ENCODE data around the gene FOXD2.
A peak's percentile ranks its signal among the peaks of the same experiment; 100 is the strongest.

Gene FOXD2

DNA sequence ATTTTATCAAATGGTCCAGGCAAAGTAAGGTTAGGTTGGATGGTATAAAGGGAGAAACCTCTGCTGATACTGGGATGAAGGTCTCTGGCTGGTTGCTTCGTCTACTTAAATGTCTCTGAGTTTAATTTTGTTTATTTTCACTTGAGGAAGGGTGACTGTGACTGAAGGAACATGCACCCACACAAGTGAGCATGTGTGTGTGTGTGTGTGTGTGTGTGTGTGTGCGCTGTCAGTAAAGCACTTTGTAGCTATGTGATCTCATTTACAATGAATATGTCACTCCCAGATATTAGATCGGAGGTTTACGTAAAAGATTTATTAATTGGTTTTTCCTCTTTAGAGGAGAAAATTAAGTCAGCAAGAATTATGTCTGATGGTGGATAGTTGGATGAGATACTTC lies 4.4 kb downstream of the FOXD2 start:
- no peak overlapping the region for H3K9ac ChIP-seq (ENCODE audit: low read depth, low read length)
- H3K36me3 ChIP-seq (ENCODE audit: insufficient read depth, low read length): no peaks in the 10 kb centered on the region
- H3K27me3 ChIP-seq (ENCODE audit: control insufficient read depth, insufficient read depth, low read length): peaks cover 82% of the 10 kb centered on the region
- peaks cover 9% of the 10 kb centered on the region for H3K4me1 ChIP-seq (ENCODE audit: control insufficient read depth, insufficient read depth, low read length)
- H3K9me3 ChIP-seq (replicated peaks; ENCODE audit: low read length): peaks cover 3% of the 10 kb centered on the region
- no peak overlapping the region for H3K4me2 ChIP-seq (ENCODE audit: low read length)
- H3K4me3 ChIP-seq (ENCODE audit: low read length): no peak overlapping the region

DNA sequence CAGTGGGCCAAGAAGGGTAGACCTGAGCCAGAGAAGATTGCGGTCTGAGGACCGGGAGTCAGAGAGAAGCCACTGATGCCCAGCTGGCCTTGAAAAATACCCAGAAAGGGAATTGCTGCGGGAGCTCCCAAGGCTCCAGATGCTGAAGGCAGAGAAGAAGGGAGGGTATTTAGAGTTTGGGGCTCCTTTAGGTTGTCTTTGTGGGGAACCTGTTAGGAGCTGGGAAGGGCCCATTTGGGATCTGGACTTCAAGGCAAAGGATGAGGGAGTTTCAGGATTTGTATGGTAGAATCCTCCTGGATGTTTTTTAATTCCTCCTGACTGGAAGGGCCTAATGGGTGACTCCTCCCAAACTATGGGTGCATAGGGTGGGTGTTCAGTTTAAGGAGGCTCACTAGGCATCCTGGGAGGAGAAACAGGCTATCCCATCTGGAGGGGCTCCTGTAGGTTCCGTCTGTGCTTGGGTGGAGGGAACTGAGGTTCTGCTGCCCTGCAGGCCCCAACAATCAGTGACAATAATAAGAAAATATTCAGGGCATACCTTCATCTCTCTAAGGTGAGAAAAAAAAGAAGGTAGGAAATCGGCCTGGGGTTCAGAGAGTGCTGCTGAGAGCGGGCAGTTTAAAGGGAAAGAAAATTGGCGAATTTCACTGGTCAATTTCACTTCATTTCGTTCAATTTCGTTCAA lies 5.1 kb downstream of the FOXD2 start:
- H3K4me2 ChIP-seq (ENCODE audit: low read length): no peak overlapping the region
- H3K9me3 ChIP-seq (replicated peaks; ENCODE audit: low read length): peaks cover 3% of the 10 kb centered on the region
- no peak overlapping the region for H3K4me3 ChIP-seq (ENCODE audit: low read length)
- H3K36me3 ChIP-seq (ENCODE audit: insufficient read depth, low read length): no peaks in the 10 kb centered on the region
- no peak overlapping the region for H3K9ac ChIP-seq (ENCODE audit: low read depth, low read length)
- peaks cover 9% of the 10 kb centered on the region for H3K4me1 ChIP-seq (ENCODE audit: control insufficient read depth, insufficient read depth, low read length)
- H3K27me3 ChIP-seq (ENCODE audit: control insufficient read depth, insufficient read depth, low read length): peaks cover 89% of the 10 kb centered on the region

DNA sequence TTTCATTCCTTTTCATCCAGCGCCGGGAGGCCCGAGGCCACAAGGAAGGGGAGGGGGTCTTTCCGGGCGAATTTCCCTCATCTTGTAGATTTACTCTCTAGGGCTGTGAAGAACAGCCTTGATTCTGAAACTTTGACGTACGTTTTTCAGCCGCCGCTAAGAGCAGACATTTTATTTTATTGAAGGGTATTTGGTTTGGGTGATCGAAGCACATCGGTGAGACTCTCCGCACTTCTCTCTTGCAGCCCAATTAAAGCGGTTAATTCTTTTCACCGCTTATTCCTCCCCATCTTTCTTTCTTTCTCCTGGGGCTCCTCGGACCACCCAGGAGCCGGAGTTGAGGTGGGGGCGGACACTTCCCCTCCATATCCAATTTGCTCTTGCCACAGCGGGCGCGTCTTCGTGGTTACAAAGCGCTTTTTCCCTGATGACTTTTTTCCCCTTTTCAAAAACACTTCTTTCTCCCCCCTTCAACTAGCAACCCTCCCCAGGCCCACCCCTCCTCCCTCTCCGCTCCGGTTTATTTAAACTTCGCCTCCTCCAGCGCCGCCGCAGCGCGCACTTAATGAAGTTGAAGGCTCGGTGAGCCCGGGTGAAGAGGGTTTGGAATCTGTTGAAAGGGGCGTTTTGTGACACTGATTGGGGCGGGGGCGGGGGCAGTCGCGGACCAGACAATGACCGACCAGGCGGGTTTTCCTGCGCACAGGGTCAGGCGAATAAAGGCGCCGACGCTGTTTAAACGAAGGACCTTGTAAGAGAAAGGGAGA lies 5.9 kb downstream of the FOXD2 start:
- no peaks in the 10 kb centered on the region for H3K36me3 ChIP-seq (ENCODE audit: insufficient read depth, low read length)
- peak overlapping the region; percentile 82 for H3K4me2 ChIP-seq (ENCODE audit: low read length)
- H3K9ac ChIP-seq (ENCODE audit: low read depth, low read length): no peak overlapping the region
- peaks cover 3% of the 10 kb centered on the region for H3K9me3 ChIP-seq (replicated peaks; ENCODE audit: low read length)
- H3K4me3 ChIP-seq (ENCODE audit: low read length): no peak overlapping the region
- peaks cover 9% of the 10 kb centered on the region for H3K4me1 ChIP-seq (ENCODE audit: control insufficient read depth, insufficient read depth, low read length)
- peaks cover 93% of the 10 kb centered on the region for H3K27me3 ChIP-seq (ENCODE audit: control insufficient read depth, insufficient read depth, low read length)

DNA sequence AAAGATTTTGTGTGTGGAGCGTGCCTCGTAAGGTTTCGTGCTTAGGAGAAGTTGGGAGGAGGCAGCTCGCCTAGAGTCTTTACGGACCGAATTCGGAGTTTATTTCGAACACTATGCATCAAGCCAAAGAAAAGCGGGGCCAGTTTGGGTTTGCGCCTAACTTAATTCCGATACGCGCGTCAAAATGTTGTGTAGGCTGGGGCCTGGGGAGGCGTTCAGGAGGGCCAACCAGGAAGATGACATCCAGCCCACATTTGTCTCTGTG lies 6.4 kb downstream of the FOXD2 start:
- Histone ChIP-seq H3K4me2 (ENCODE audit: low read length) (peak overlapping the region; percentile 82), H3K9ac (ENCODE audit: low read depth, low read length) (no peak overlapping the region), H3K9me3 (replicated peaks; ENCODE audit: low read length) (peaks cover 3% of the 10 kb centered on the region), H3K4me1 (ENCODE audit: control insufficient read depth, insufficient read depth, low read length) (peaks cover 9% of the 10 kb centered on the region), H3K27me3 (ENCODE audit: control insufficient read depth, insufficient read depth, low read length) (peaks cover 97% of the 10 kb centered on the region), H3K4me3 (ENCODE audit: low read length) (peak overlapping the region; percentile 65), H3K36me3 (ENCODE audit: insufficient read depth, low read length) (no peaks in the 10 kb centered on the region)

- Histone ChIP-seq H3K4me1 (ENCODE audit: control insufficient read depth, insufficient read depth, low read length) (peaks cover 9% of the 10 kb centered on the region), H3K27me3 (ENCODE audit: control insufficient read depth, insufficient read depth, low read length) (peaks cover 97% of the 10 kb centered on the region), H3K36me3 (ENCODE audit: insufficient read depth, low read length) (no peaks in the 10 kb centered on the region), H3K9ac (ENCODE audit: low read depth, low read length) (no peak overlapping the region), H3K4me2 (ENCODE audit: low read length) (peak overlapping the region; percentile 82), H3K9me3 (replicated peaks; ENCODE audit: low read length) (peaks cover 3% of the 10 kb centered on the region), H3K4me3 (ENCODE audit: low read length) (peak overlapping the region; percentile 65)
These were observed 7.0 kb downstream of the FOXD2 start for GRCh38 chr1:47444562-47445465.

DNA sequence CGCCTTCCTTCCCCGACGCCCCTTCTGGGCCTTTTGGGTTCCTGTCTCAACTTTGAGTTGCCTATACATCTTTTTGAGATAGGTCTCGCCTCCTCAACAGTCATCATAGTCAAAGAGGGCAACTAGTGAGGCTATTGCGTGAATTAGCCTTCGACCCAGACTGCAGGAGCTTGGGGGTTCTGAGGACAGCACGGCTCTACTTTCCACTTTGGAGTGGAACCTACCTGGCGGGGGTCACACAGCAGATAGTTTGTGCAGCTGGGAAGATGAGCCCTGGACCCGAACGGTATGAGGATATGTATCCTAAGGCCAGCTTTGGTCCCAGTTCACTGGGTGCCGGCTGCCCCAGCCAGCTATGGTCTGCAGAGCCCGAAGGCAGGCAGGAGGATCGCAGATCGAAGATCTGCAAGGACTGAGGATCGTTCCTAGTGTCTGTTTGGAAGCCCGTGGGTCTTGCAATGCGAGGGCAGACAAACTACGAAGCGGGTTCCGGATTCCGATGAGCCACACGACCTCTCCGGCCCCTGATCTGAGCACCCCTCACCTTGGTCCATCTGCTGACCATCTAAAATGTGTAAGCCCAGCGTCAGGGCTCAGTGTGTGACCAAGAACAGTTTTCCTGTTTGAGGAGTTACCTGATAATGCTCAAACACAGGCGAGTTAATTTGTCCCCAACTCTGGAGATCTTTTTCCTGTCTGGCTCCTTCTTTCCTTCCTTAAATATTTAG lies 8.1 kb downstream of the FOXD2 start:
- H3K9ac ChIP-seq (ENCODE audit: low read depth, low read length): no peak overlapping the region
- H3K9me3 ChIP-seq (replicated peaks; ENCODE audit: low read length): peaks cover 3% of the 10 kb centered on the region
- H3K4me1 ChIP-seq (ENCODE audit: control insufficient read depth, insufficient read depth, low read length): peaks cover 9% of the 10 kb centered on the region
- H3K4me3 ChIP-seq (ENCODE audit: low read length): no peak overlapping the region
- H3K36me3 ChIP-seq (ENCODE audit: insufficient read depth, low read length): no peaks in the 10 kb centered on the region
- H3K27me3 ChIP-seq (ENCODE audit: control insufficient read depth, insufficient read depth, low read length): peaks cover 97% of the 10 kb centered on the region
- no peak overlapping the region for H3K4me2 ChIP-seq (ENCODE audit: low read length)

DNA sequence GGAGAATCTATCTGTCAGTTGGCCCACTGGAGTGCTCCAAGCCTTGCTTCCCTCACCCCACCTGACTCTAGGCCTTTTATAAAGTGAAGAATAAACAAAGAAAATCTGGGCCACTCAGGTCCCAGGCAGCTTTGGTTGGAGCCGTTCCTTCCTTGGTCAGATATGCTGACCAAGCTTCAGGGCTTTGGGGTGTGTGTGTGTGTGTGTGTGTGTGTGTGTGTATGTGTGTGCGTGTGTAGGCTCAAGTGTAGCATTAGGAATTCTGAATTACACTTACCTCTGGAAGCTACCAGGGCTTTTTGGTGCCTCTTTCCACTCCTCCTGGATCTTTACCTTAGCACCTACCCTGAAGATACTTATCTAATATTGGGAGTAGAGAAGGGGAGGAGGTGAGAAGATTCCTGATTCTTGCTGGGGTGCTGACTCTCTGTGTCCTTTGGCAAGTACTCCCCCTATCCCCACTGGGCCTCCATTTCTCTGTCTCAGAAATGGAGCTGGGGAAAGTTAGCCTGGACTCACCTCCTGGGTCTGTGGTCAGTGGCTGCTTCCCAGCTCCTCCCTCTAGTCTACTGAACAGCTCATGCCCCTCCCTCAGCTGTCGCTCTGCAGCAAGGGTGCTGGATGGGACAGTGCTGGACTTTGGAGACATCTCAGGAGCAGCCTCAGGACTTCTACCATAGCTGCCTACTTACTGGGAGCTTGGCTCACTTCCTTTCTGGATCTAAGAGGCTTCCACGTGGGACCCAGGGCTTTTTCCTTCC lies 10.8 kb downstream of the FOXD2 start:
- Histone ChIP-seq H3K36me3 (ENCODE audit: insufficient read depth, low read length) (no peaks in the 10 kb centered on the region), H3K9ac (ENCODE audit: low read depth, low read length) (no peak overlapping the region), H3K27me3 (ENCODE audit: control insufficient read depth, insufficient read depth, low read length) (peaks cover 88% of the 10 kb centered on the region), H3K4me2 (ENCODE audit: low read length) (no peak overlapping the region), H3K9me3 (replicated peaks; ENCODE audit: low read length) (peaks cover 3% of the 10 kb centered on the region), H3K4me1 (ENCODE audit: control insufficient read depth, insufficient read depth, low read length) (peaks cover 9% of the 10 kb centered on the region), H3K4me3 (ENCODE audit: low read length) (no peak overlapping the region)

DNA sequence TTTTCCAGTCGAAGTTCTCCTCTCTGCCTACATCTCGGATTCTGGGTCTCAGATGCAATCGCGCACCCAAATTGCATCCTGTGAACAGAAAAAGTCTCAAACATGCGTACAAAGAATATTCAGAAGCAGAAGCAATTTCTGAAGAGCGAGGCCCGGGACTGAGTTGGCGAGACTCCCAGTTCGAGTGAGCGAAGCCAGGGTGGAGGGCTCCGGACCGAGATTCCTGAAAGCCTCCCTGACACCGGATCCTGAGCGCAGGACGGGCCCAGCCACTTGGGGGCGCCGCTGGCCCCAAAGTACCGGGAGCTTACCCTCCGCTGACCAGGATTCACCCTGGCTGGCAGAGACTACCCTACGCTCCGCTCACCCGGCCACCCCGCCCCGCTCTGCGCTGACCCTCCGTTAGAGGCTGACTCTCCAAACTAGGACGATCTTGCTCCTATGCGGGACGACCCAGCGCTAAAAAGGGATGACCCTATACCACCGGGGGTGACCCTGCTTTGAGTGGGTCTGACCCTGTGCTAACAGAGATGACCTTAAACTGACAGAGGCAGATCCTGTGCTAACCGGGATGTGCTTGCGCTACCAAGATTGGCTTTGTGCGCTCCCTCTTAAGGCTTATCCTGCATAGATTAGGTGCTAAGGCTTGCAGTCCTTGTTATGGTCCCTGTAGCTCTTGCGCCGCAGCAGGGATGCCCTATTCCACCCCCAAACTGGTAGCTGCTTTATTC lies 12.1 kb downstream of the FOXD2 start:
- Histone ChIP-seq H3K27me3 (ENCODE audit: control insufficient read depth, insufficient read depth, low read length) (peaks cover 74% of the 10 kb centered on the region), H3K4me3 (ENCODE audit: low read length) (no peak overlapping the region), H3K36me3 (ENCODE audit: insufficient read depth, low read length) (no peaks in the 10 kb centered on the region), H3K9ac (ENCODE audit: low read depth, low read length) (no peak overlapping the region), H3K4me2 (ENCODE audit: low read length) (no peak overlapping the region), H3K9me3 (replicated peaks; ENCODE audit: low read length) (peaks cover 3% of the 10 kb centered on the region), H3K4me1 (ENCODE audit: control insufficient read depth, insufficient read depth, low read length) (peaks cover under 1% of the 10 kb centered on the region)

GRCh38 chr1:47450606-47451005 lies 12.8 kb downstream of the FOXD2 start:
- Histone ChIP-seq H3K27me3 (ENCODE audit: control insufficient read depth, insufficient read depth, low read length) (peaks cover 68% of the 10 kb centered on the region), H3K4me2 (ENCODE audit: low read length) (no peak overlapping the region)

GRCh38 chr1:47452426-47452825 lies 14.6 kb downstream of the FOXD2 start:
- Histone ChIP-seq H3K4me2 (ENCODE audit: low read length) (no peak overlapping the region), H3K27me3 (ENCODE audit: control insufficient read depth, insufficient read depth, low read length) (peaks cover 50% of the 10 kb centered on the region), H3K36me3 (ENCODE audit: insufficient read depth, low read length) (no peaks in the 10 kb centered on the region), H3K9me3 (replicated peaks; ENCODE audit: low read length) (no peaks in the 10 kb centered on the region), H3K9ac (ENCODE audit: low read depth, low read length) (no peak overlapping the region), H3K4me3 (ENCODE audit: low read length) (no peak overlapping the region), H3K4me1 (ENCODE audit: control insufficient read depth, insufficient read depth, low read length) (no peaks in the 10 kb centered on the region)

More at GRCh38 chr1:47450606-47451005, 12.8 kb downstream of the FOXD2 start:
- H3K4me3 ChIP-seq (ENCODE audit: low read length): no peak overlapping the region
- H3K4me1 ChIP-seq (ENCODE audit: control insufficient read depth, insufficient read depth, low read length): no peaks in the 10 kb centered on the region
- H3K9me3 ChIP-seq (replicated peaks; ENCODE audit: low read length): no peaks in the 10 kb centered on the region
- no peak overlapping the region for H3K9ac ChIP-seq (ENCODE audit: low read depth, low read length)
- H3K36me3 ChIP-seq (ENCODE audit: insufficient read depth, low read length): no peaks in the 10 kb centered on the region
